HFFc6 (cell line): Measurements from ENCODE around the gene GLYATL3. TPM values are rescaled to one million over a fixed set of nuclear protein-coding genes. Genes with fewer than 3 reads are reported as not detected.
A peak's percentile ranks its signal among the peaks of the same experiment; 100 is the strongest.
"Not testable (repeated sequence)": the region's sequence is repeated elsewhere in the genome, so short reads cannot be mapped to it uniquely, and the experiment has no call there.

Source experiments
- DNase-seq: peaks from one replicate; pipeline ENCODE4 v3.0.0-alpha.2; 2018
- H3K27ac Mint-ChIP-seq: 2 replicates; pipeline ENCODE4 v1.8.0; 2020; ENCODE audit warnings: mild to moderate bottlenecking, mixed read lengths
- H3K27me3 Mint-ChIP-seq: 2 replicates; pipeline ENCODE4 v1.8.0; 2021; ENCODE audit warnings: mild to moderate bottlenecking, moderate library complexity, mixed read lengths; ENCODE audit not compliant: insufficient read depth
- H3K36me3 Mint-ChIP-seq: 2 replicates; pipeline ENCODE4 v1.8.0; 2021; ENCODE audit warnings: low read depth, mixed read lengths
- H3K4me1 Mint-ChIP-seq: 2 replicates; pipeline ENCODE4 v1.8.0; 2020; ENCODE audit warnings: low read depth, mixed read lengths
- H3K4me3 Mint-ChIP-seq: 2 replicates; pipeline ENCODE4 v1.8.0; 2020; ENCODE audit warnings: mild to moderate bottlenecking, moderate library complexity, mixed read lengths
- H3K9me3 Mint-ChIP-seq: 2 replicates; pipeline ENCODE4 v1.8.0; 2020; ENCODE audit warnings: mild to moderate bottlenecking, mixed read lengths
- total RNA-seq, 6 experiments: library from RNA; stranded (reverse); fragmentation: NEBNext Ultra II Directional; extraction: Animal tissue kit (Norgen Biotek cat#: 25700); gene quantifications; 2 replicates in 1 of 6; 3 replicates in 5 of 6; pipeline ENCODE4 v1.2.3, GENCODE V29; 2021
- TF ChIP-seq, protein P1 (sequence below): fragments of 200-600 bp; sonication (generic); IDR thresholded peaks from 2 replicates; pipeline ENCODE4 v1.5.0; 2021; ENCODE audit warnings: antibody characterized with exemption, mild to moderate bottlenecking

GLYATL3 gene
- total RNA-seq, 6 experiments from 2014 or later: not detected

DNA sequence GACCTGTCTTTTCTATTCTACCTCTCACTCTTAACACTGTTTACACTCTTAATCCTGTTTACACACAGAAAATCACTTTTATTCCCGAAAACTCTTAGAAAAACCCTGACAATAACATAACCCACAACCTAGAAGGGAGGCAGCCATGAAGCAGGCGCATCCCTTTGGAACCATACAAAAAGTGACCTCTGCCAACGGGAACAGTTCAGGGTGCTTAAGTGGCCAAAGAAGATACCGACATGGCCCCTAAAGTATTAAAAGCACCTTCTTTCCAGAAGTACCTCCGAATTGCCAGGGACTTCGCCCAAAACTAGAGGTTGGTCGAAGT is 37.2 kb upstream of the GLYATL3 start:
- TF ChIP-seq, protein P1, sequence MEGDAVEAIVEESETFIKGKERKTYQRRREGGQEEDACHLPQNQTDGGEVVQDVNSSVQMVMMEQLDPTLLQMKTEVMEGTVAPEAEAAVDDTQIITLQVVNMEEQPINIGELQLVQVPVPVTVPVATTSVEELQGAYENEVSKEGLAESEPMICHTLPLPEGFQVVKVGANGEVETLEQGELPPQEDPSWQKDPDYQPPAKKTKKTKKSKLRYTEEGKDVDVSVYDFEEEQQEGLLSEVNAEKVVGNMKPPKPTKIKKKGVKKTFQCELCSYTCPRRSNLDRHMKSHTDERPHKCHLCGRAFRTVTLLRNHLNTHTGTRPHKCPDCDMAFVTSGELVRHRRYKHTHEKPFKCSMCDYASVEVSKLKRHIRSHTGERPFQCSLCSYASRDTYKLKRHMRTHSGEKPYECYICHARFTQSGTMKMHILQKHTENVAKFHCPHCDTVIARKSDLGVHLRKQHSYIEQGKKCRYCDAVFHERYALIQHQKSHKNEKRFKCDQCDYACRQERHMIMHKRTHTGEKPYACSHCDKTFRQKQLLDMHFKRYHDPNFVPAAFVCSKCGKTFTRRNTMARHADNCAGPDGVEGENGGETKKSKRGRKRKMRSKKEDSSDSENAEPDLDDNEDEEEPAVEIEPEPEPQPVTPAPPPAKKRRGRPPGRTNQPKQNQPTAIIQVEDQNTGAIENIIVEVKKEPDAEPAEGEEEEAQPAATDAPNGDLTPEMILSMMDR: no peak
- DNase-seq: no peak
- peak overlapping the region; percentile 93 for H3K27ac Mint-ChIP-seq
- peaks cover 38% of the 10 kb centered on the region for H3K4me1 Mint-ChIP-seq
- H3K4me3 Mint-ChIP-seq: peak overlapping the region; percentile 99
- peaks cover 2% of the 10 kb centered on the region for H3K27me3 Mint-ChIP-seq
- peaks cover 4% of the 10 kb centered on the region; the same call in 1 of the 2 replicates for H3K36me3 Mint-ChIP-seq
- H3K9me3 Mint-ChIP-seq: no peaks in the 10 kb centered on the region

DNA sequence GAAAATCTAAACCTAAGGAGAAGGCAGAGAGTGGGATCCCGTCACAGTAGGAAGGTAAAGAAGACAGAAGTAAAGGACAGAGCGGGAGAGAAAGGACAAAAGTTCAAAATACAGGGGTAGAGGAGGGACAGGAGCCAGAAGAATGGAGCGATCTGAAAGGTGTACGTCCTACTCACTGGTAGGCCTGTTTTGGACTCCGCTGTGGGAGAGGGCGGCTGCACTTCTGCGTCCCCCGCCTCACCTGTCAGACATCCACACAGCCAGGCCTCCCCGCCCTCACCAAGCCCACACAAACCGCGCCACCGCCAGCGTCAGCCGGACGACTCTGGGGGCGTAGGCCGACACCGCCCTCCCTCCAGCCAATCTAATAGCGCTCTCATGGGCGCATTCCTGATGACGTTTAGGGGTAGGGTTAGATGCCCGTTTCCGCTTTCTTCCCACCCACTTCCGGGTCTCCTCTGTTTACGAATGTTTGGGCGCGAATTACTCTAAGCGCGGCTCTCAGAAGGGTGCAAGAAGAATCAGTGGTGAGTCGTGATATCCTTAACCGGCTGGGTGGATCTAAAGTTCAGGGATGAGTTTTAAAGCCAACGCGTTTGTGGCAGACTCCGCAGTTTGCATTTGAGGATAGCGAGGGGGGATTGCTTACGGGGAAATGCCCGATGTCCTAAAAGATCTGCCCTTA is 36.7 kb upstream of the GLYATL3 start, which contains the start of the genes CENPQ and MMUT:
CENPQ (plus strand) TSS at position 444 of the 685 bp plus-strand sequence. CDS start 6,807 bp downstream, outside the sequence.
MMUT (minus strand) TSS at position 327 of the 685 bp plus-strand sequence. CDS start 3,787 bp downstream, outside the sequence.
- Mint-ChIP-seq H3K36me3 (peaks cover 4% of the 10 kb centered on the region; the same call in 1 of the 2 replicates), H3K27ac (peak within 1 kb of the TSS; percentile 93), H3K27me3 (peaks cover 2% of the 10 kb centered on the region), H3K4me3 (peak within 1 kb of the TSS; percentile 99), H3K4me1 (peaks cover 33% of the 10 kb centered on the region), H3K9me3 (no peaks in the 10 kb centered on the region)
- DNase-seq: peak; percentile 90
- TF ChIP-seq, protein P1: no peak

DNA sequence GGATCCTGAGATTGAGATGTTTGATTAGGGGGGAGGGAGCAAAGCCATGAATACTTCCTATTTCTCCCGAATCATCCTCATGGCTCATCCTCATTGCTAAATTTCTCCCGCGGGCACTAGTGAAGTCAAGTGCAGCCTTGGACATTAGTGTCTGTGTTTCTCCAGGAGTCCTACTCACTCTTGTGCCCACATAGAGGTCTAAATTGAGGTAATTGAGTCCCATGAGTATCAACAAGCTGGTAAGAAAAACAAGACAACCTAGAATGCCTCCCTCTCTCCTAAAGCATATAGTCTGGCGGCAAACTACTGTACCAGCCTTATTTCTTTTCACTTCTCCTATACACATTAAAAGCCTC is 36.1 kb upstream of the GLYATL3 start:
- TF ChIP-seq, protein P1: no peak
- Mint-ChIP-seq H3K27me3 (peaks cover 2% of the 10 kb centered on the region), H3K36me3 (peaks cover 4% of the 10 kb centered on the region; the same call in 1 of the 2 replicates), H3K9me3 (no peaks in the 10 kb centered on the region), H3K4me3 (peak overlapping the region; percentile 99), H3K4me1 (peaks cover 30% of the 10 kb centered on the region), H3K27ac (peak overlapping the region; percentile 93)
- no peak for DNase-seq

DNA sequence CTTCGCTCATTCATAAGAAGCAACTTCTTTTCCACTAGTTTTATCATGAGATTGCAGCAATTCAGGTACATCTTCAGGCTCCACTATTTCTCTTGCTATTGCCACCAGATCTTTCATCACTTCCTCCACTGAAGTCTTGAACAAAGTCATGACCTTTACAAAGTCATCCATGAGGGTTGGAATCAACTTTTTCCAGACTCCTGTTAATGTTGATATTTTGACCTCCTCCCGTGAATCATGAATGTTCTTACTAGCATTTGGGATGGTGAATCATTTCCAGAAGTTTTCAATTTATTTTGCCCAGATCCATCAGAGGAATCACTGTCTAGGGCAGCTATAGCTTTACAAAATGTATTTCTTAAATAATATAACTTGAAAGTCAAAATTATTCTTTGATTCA is 35.0 kb upstream of the GLYATL3 start:
- peaks cover 2% of the 10 kb centered on the region for H3K27me3 Mint-ChIP-seq
- H3K27ac Mint-ChIP-seq: peak overlapping the region; percentile 19
- TF ChIP-seq, protein P1: no peak
- H3K4me3 Mint-ChIP-seq: peak overlapping the region; percentile 99
- DNase-seq: no peak
- peaks cover 4% of the 10 kb centered on the region; the same call in 1 of the 2 replicates for H3K36me3 Mint-ChIP-seq
- peaks cover 30% of the 10 kb centered on the region for H3K4me1 Mint-ChIP-seq
- no peaks in the 10 kb centered on the region for H3K9me3 Mint-ChIP-seq

DNA sequence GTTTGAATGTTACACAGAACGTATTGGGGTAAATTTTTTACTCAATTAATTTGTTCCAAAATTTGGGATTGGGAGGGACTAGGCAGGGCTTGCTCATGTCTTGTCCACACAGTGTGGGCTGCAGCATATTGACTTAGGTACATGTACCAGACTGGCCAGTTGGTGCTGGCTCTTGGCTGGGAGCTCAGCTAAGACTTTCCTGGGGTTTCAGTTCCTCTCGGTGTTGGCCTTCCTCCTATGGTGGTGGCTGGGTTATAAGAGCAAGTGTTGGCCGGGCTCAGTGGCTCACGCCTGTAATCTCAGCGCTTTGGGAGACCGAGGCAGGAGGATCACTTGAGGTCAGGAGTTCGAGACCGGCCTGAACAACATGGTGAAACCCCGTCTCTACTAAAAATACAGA is 31.7 kb upstream of the GLYATL3 start:
- no peaks in the 10 kb centered on the region; the same call in 1 of the 2 replicates for H3K36me3 Mint-ChIP-seq

DNA sequence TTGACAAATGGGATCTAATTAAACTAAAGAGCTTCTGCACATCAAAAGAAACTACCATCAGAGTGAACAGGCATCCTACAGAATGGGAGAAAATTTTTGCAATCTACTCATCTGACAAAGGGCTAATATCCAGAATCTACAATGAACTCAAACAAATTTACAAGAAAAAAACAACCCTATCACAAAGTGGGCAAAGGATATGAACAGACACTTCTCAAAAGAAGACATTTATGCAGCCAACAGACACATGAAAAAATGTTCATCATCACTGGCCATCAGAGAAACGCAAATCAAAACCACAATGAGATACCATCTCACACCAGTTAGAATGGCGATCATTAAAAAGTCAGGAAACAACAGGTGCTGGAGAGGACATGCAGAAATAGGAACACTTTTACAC is 23.2 kb upstream of the GLYATL3 start:
- H3K36me3 Mint-ChIP-seq: peaks cover 24% of the 10 kb centered on the region

More for the DNA sequence above, 31.7 kb upstream of the GLYATL3 start:
- Mint-ChIP-seq H3K9me3 (no peaks in the 10 kb centered on the region), H3K27ac (no peak overlapping the region), H3K4me1 (peaks cover 15% of the 10 kb centered on the region), H3K4me3 (no peak overlapping the region), H3K27me3 (peaks cover 2% of the 10 kb centered on the region)
- DNase-seq: no peak
- TF ChIP-seq, protein P1: no peak

More for the DNA sequence above, 23.2 kb upstream of the GLYATL3 start:
- not testable (repeated sequence) for H3K4me3 Mint-ChIP-seq, DNase-seq, H3K27me3 Mint-ChIP-seq, H3K9me3 Mint-ChIP-seq, H3K27ac Mint-ChIP-seq, H3K4me1 Mint-ChIP-seq
